ENCODE data around the gene SLC1A5.

- TF ChIP-seq CTCF (IDR thresholded peaks at IDR 0.05): no peak
- TF ChIP-seq POLR2A (IDR thresholded peaks at IDR 0.05): no peak
Observed at GRCh38 chr19:46806656-46807055, 18.3 kb upstream of the SLC1A5 start.

All from testis (tissue), 2 donors.